SK-N-SH (cell line): ENCODE results near the gene STX5.
A peak's percentile ranks its signal among the peaks of the same experiment; 100 is the strongest.

Experiments used
- CHD2 ChIP-seq: fragments of 150-350 bp; IDR thresholded peaks from 2 replicates; pipeline ENCODE4 v1.6.1; 2018; ENCODE audit warnings: low read length; ENCODE audit not compliant: partially characterized antibody
- NRF1 ChIP-seq: IDR thresholded peaks from 2 replicates; pipeline ENCODE4 v1.6.1; 2012; ENCODE audit warnings: low read depth, mild to moderate bottlenecking, low read length
- RAD21 ChIP-seq: IDR thresholded peaks from 2 replicates; pipeline ENCODE4 v1.6.1; 2012; ENCODE audit warnings: mild to moderate bottlenecking, low read length
- RFX5 ChIP-seq: IDR thresholded peaks from 2 replicates; pipeline ENCODE4 v1.6.1; 2012; ENCODE audit warnings: mild to moderate bottlenecking, improper control_type of control experiment, low read length
- SMC3 ChIP-seq: IDR thresholded peaks from 2 replicates; pipeline ENCODE4 v1.6.1; 2012; ENCODE audit warnings: low read depth, low read length, improper control_type of control experiment
- YY1 ChIP-seq: IDR thresholded peaks from 2 replicates; pipeline ENCODE4 v1.4.0; 2012; ENCODE audit warnings: low read depth, mild to moderate bottlenecking
- ZBTB33 ChIP-seq: IDR thresholded peaks from 2 replicates; pipeline ENCODE4 v1.4.0; 2012; ENCODE audit warnings: low read depth, borderline replicate concordance
- TF ChIP-seq, protein P1 (sequence below): fragments of 200-600 bp; sonication (generic); IDR thresholded peaks from 2 replicates; pipeline ENCODE4 v1.6.1; 2017; ENCODE audit warnings: antibody characterized with exemption, mild to moderate bottlenecking, moderate library complexity
- TF ChIP-seq, protein P2 (sequence below): IDR thresholded peaks from 2 replicates; pipeline ENCODE4 v1.4.0; 2012; ENCODE audit warnings: low read depth
- TF ChIP-seq, protein P3 (sequence below): fragments of 150-350 bp; IDR thresholded peaks from 2 replicates; pipeline ENCODE4 v1.6.1; 2016; ENCODE audit warnings: mild to moderate bottlenecking, low read depth, low read length

- TF ChIP-seq, protein P1, sequence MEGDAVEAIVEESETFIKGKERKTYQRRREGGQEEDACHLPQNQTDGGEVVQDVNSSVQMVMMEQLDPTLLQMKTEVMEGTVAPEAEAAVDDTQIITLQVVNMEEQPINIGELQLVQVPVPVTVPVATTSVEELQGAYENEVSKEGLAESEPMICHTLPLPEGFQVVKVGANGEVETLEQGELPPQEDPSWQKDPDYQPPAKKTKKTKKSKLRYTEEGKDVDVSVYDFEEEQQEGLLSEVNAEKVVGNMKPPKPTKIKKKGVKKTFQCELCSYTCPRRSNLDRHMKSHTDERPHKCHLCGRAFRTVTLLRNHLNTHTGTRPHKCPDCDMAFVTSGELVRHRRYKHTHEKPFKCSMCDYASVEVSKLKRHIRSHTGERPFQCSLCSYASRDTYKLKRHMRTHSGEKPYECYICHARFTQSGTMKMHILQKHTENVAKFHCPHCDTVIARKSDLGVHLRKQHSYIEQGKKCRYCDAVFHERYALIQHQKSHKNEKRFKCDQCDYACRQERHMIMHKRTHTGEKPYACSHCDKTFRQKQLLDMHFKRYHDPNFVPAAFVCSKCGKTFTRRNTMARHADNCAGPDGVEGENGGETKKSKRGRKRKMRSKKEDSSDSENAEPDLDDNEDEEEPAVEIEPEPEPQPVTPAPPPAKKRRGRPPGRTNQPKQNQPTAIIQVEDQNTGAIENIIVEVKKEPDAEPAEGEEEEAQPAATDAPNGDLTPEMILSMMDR, result no peak
- TF ChIP-seq YY1 (peak; percentile 83), CHD2 (peak; percentile 48), NRF1 (peak; percentile 93), RFX5 (no peak), SMC3 (no peak; the same call in 1 of the 2 replicates), RAD21 (no peak), ZBTB33 (no peak)
- TF ChIP-seq, protein P2, sequence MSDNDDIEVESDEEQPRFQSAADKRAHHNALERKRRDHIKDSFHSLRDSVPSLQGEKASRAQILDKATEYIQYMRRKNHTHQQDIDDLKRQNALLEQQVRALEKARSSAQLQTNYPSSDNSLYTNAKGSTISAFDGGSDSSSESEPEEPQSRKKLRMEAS, result peak; percentile 97
- TF ChIP-seq, protein P3, sequence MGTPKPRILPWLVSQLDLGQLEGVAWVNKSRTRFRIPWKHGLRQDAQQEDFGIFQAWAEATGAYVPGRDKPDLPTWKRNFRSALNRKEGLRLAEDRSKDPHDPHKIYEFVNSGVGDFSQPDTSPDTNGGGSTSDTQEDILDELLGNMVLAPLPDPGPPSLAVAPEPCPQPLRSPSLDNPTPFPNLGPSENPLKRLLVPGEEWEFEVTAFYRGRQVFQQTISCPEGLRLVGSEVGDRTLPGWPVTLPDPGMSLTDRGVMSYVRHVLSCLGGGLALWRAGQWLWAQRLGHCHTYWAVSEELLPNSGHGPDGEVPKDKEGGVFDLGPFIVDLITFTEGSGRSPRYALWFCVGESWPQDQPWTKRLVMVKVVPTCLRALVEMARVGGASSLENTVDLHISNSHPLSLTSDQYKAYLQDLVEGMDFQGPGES, result no peak
These were observed 23.9 kb upstream of the STX5 start for GRCh38 chr11:62855571-62856332.
